ENCODE results near the gene ODC1.

ODC1 gene

DNA sequence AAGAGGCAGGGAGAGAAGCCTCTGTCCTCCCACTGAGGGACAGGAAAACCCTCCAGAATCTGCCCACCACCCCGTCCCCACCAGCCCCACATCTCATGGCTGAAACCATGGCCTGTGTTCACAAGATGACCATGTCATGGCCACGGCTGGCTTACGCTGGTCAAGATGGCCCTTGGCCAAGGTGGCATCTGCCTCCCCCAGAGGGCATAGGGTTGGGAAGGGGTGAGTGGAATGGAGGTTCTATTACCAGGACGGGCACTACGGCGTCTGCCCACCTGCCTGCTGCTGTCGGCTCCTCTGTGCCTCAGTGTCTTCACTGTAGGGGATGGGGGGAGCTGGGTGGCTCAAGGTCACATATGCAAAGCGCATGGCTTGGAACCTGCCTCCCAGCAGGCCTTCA is 19.8 kb downstream of the ODC1 start:
- H3K9ac ChIP-seq (ENCODE audit: low read depth, low read length): no peak overlapping the region
- H3K9me3 ChIP-seq (ENCODE audit: control insufficient read depth, insufficient read depth, low read length): no peaks in the 10 kb centered on the region
- no peaks in the 10 kb centered on the region; the same call in 1 of the 2 replicates for H3K4me1 ChIP-seq (ENCODE audit: insufficient read depth, low read length)
- no peaks in the 10 kb centered on the region for H3K36me3 ChIP-seq (ENCODE audit: insufficient read depth, low read length)

DNA sequence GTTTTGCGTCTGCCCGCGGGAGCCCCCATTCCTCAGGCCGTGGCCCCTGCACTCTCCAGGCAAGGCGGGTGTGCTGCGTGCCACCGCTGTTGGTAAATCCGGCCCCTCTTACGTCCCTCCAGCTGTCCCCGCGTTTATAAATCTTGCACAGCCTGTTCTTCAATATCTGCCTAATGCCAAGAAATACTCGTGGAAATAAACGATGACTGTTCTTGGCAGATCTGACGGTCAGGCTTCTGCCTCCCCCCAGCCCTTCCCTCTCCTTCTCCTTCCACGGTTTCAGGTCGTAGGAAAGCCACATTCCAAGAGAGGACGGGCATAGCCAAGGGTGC is 20.5 kb downstream of the ODC1 start:
- H3K9me3 ChIP-seq (ENCODE audit: control insufficient read depth, insufficient read depth, low read length): no peaks in the 10 kb centered on the region
- no peak overlapping the region for H3K9ac ChIP-seq (ENCODE audit: low read depth, low read length)
- H3K4me1 ChIP-seq (ENCODE audit: insufficient read depth, low read length): no peaks in the 10 kb centered on the region; the same call in 1 of the 2 replicates
- H3K36me3 ChIP-seq (ENCODE audit: insufficient read depth, low read length): no peaks in the 10 kb centered on the region

DNA sequence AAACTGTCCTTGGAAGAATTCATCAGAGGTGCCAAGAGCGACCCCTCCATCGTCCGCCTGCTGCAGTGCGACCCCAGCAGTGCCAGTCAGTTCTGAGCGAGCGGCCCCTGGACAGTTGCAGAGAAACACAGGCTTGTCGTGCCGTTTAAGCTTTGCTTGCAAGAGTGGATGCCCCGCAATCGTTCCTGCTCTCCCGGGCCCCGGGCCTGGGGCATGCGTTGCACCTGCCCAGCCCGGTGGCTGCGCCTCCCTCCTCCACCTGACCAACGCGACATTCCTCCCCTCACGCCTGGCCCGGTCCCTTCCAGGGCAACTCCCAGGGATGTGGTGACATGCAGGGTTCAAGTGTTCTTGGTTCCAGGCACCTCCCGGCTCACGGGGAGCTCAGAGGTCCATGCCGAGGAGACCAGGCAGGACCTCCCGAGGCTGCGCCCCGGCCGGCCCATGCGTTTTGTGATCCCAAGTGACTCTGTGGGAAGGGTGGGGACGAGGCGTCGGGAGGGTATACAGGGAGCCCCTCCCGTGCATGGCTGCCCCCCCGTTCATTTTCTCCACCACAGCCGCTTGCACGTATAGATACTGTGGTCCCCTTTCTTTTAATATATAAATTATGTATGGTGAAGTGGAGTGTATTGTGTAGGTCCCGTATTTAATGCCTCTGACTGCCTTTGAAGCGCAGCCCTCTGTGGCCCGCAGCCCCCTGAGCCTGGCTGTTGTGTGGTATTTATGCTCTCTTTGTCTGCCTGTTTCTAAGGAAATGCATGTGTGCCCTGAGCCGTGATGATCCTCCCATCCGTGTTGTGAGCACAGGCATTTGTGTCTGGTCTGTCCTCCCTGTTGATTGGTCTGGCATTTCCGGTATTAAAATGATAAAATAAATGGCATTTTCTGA is 21.2 kb downstream of the ODC1 start:
- Histone ChIP-seq H3K4me1 (ENCODE audit: insufficient read depth, low read length) (no peaks in the 10 kb centered on the region; the same call in 1 of the 2 replicates), H3K36me3 (ENCODE audit: insufficient read depth, low read length) (no peaks in the 10 kb centered on the region), H3K9ac (ENCODE audit: low read depth, low read length) (no peak overlapping the region), H3K9me3 (ENCODE audit: control insufficient read depth, insufficient read depth, low read length) (no peaks in the 10 kb centered on the region)

DNA sequence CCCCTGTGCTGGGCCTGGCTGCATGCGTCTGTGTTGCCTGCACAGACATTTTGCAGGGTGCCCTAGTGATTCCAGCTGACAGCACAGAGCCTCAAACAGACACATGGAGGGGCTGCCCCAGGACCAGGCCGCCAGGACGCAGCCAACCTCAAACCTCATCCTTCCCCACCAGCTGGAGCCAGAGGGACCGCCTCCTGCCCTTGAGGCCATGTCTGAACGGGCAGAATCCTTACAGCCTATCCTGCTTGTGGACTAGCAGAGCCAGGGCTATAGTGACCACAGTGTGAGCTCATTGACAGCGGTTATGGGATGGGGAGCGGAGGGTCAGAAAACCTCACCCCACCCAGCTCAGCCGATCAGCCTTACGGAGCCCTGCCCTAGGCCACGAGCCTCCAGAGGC is 22.4 kb downstream of the ODC1 start:
- no peak overlapping the region for H3K9ac ChIP-seq (ENCODE audit: low read depth, low read length)
- H3K36me3 ChIP-seq (ENCODE audit: insufficient read depth, low read length): no peaks in the 10 kb centered on the region
- H3K4me1 ChIP-seq (ENCODE audit: insufficient read depth, low read length): no peaks in the 10 kb centered on the region; the same call in 1 of the 2 replicates
- no peaks in the 10 kb centered on the region for H3K9me3 ChIP-seq (ENCODE audit: control insufficient read depth, insufficient read depth, low read length)

DNA sequence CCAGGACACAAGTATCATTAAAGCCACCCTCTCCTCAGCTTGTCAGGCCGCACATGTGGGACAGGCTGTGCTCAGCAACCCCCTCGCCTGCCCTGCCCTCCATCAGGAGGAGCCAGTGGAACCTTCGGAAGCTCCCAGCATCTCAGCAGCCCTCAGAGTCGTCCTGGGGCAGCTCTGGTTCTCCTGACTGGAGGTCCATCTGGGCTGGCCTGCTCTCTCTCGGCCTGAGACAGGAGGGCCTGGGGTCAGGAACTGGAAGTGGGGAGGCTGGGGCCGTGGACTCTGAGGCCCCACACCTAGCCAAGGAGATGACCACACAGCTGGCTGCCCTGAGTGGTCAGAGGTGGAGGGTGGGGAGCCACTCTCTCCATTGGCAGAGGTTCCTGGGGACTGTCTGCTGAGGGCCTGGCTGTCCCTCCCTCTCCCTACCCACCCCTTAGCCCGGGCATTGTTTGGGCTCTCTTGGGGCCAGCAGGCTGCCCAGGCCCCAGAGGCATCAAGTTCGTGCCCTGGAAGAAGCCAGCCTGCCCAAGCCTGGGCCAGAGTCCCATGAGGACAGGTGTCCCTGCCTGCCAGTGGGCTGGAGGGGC is 23.1 kb downstream of the ODC1 start:
- Histone ChIP-seq H3K36me3 (ENCODE audit: insufficient read depth, low read length) (no peaks in the 10 kb centered on the region), H3K4me1 (ENCODE audit: insufficient read depth, low read length) (no peaks in the 10 kb centered on the region; the same call in 1 of the 2 replicates), H3K9ac (ENCODE audit: low read depth, low read length) (no peak overlapping the region), H3K9me3 (ENCODE audit: control insufficient read depth, insufficient read depth, low read length) (no peaks in the 10 kb centered on the region)

DNA sequence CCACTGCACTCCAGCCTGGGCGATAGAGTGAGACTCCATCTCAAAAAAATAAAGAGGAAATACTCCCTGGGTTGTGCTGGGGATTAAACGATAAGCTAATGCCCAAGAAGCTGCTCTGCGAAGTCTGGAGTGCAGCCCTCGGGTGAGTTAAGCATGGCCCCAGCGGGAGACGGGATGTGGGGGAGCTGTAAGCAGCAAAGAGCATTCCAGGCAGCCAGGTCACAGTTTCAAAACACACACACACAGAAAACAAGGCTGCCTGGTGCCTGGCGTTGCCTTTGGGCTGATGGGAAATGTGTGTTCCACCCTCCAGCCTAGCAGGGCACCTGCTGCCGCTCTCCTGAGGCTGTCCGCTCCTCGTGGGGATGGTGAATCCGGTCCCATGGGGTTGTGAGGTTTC is 24.1 kb downstream of the ODC1 start:
- Histone ChIP-seq H3K4me1 (ENCODE audit: insufficient read depth, low read length) (no peaks in the 10 kb centered on the region; the same call in 1 of the 2 replicates), H3K9me3 (ENCODE audit: control insufficient read depth, insufficient read depth, low read length) (no peaks in the 10 kb centered on the region), H3K36me3 (ENCODE audit: insufficient read depth, low read length) (no peaks in the 10 kb centered on the region), H3K9ac (ENCODE audit: low read depth, low read length) (no peak overlapping the region)

DNA sequence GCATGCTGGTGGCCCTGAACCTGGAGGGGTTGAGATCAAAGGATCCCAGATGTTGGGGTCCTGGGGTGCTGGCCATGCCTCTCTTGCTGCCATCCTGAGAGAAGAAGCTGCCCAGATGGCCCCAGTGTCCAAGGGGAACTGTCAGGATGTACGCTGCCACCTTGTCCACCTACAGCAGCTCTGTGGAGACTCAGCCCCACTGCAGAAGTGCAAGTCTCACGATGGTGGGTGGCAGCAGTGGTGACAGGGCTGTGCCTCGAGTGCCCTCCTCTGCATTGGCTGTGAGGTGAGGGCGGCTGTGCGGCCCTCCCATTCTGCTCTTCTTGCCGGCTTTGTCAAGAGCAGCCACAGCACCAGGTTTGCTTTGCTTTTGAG is 24.7 kb downstream of the ODC1 start:
- Histone ChIP-seq H3K36me3 (ENCODE audit: insufficient read depth, low read length) (no peaks in the 10 kb centered on the region), H3K9ac (ENCODE audit: low read depth, low read length) (no peak overlapping the region), H3K9me3 (ENCODE audit: control insufficient read depth, insufficient read depth, low read length) (no peaks in the 10 kb centered on the region), H3K4me1 (ENCODE audit: insufficient read depth, low read length) (no peaks in the 10 kb centered on the region; the same call in 1 of the 2 replicates)

DNA sequence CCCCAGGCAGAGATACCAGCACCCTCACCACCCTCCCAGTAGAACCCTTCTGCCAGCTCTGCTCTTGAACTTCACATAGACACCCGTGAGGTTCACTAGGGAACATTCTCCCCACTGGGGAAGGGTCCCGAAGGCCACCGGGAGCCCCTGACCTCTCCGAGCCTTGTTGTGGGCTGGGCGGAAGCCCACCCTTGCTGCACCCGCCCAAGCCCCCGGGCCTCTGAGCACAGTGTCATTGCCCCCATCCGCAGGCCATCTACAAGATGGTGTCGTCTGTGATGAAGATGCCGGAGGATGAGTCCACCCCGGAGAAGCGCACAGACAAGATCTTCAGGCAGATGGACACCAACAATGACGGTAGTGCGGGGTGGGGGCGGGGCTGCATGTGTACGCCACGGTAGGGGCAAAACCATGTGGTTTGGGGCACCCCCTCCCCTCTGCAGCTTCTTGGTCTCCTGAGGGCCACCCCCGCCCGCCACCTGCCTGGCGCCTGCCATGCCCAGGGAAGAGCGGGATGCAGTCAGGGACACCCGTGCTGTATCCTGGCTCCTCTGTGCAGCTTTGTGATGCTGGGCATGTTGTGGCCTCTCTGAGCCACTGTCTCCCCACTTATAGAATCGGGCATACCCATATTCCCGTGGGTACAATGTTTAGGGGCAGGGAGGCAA is 25.3 kb downstream of the ODC1 start:
- Histone ChIP-seq H3K36me3 (ENCODE audit: insufficient read depth, low read length) (no peaks in the 10 kb centered on the region), H3K9ac (ENCODE audit: low read depth, low read length) (no peak overlapping the region), H3K9me3 (ENCODE audit: control insufficient read depth, insufficient read depth, low read length) (no peaks in the 10 kb centered on the region), H3K4me1 (ENCODE audit: insufficient read depth, low read length) (no peaks in the 10 kb centered on the region; the same call in 1 of the 2 replicates)

DNA sequence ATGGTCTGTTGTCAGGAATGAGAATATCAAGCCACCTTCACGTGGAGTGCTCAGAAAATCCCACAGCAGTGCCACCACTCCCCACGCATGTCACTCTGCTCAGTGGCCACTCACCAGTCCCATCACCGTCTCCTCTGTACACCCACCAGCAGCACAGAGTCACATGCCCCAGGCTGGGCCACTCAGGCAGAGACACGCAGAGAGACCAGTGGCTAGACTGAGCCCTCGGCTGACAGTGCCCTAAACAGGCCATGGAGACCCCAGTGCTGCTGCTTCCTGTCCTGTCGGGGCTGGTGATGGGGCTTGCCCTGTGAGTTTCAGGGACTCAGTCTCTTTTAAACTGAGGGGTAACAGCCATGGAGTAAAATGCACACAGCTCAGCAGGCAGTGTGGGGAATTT is 25.9 kb downstream of the ODC1 start:
- Histone ChIP-seq H3K9ac (ENCODE audit: low read depth, low read length) (no peak overlapping the region), H3K36me3 (ENCODE audit: insufficient read depth, low read length) (no peaks in the 10 kb centered on the region), H3K4me1 (ENCODE audit: insufficient read depth, low read length) (no peaks in the 10 kb centered on the region; the same call in 1 of the 2 replicates), H3K9me3 (ENCODE audit: control insufficient read depth, insufficient read depth, low read length) (no peaks in the 10 kb centered on the region)

DNA sequence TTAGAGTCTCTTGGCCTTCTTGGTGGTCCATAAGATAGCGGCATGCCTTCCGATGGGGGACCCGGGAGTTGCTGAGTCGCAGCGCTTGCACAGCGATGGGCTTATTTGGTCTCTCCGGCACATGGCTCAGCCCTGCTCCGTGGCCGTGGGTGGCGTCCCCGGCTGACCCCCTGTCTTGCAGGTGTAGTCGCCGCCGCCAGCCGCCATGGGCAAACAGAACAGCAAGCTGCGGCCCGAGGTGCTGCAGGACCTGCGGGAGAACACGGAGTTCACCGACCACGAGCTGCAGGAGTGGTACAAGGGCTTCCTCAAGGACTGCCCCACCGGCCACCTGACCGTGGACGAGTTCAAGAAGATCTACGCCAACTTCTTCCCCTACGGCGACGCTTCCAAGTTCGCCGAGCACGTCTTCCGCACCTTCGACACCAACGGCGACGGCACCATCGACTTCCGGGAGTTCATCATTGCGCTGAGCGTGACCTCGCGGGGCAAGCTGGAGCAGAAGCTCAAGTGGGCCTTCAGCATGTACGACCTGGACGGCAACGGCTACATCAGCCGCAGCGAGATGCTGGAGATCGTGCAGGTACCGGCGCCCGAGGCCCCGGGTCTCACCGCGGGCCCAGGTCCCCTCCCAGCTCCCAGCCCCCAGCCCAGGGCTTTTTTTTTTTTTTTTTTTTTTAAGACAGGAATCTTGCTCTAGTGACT is 28.4 kb downstream of the ODC1 start:
- Histone ChIP-seq H3K9ac (ENCODE audit: low read depth, low read length) (no peak overlapping the region), H3K9me3 (ENCODE audit: control insufficient read depth, insufficient read depth, low read length) (no peaks in the 10 kb centered on the region), H3K4me1 (ENCODE audit: insufficient read depth, low read length) (no peaks in the 10 kb centered on the region; the same call in 1 of the 2 replicates), H3K36me3 (ENCODE audit: insufficient read depth, low read length) (no peaks in the 10 kb centered on the region)

DNA sequence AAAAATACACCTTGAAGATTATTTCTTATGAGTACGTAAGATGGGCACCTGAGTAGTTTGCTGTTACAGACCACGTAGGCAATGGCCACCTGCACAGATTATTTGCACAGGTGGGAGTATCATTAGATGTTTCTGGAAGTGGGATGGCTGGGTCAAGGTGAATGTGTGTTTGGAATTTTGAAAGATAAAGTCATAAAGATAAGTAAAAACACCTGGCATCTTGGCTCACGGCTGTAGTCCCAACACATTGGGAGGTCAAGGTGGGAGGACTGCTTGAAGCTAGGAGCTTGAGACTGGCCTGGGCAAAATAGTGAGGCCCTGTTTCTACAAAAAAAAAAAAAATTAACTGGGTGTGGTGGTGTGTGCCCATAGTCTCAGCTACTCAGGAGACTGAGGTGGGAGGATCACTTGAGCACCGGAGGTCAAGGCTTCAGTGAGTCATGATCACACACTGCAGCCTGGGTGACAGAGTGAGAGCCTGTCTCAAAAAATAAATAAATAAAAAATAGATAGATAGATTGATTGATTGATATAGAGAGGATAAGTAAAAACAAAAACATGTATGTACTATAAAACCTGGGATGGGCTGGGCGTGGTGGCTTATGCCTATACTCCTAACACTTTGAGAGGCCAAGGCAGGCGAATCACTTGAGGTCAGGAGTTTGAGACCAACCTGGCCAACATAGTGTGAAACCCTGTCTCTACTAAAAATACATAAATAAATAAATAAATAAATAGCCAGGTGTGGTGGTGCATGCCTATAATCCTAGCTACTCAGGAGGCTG is 30.4 kb downstream of the ODC1 start:
- H3K9me3 ChIP-seq (ENCODE audit: control insufficient read depth, insufficient read depth, low read length): no peaks in the 10 kb centered on the region
- no peaks in the 10 kb centered on the region for H3K36me3 ChIP-seq (ENCODE audit: insufficient read depth, low read length)
- H3K4me1 ChIP-seq (ENCODE audit: insufficient read depth, low read length): no peaks in the 10 kb centered on the region
- H3K9ac ChIP-seq (ENCODE audit: low read depth, low read length): no peak overlapping the region

DNA sequence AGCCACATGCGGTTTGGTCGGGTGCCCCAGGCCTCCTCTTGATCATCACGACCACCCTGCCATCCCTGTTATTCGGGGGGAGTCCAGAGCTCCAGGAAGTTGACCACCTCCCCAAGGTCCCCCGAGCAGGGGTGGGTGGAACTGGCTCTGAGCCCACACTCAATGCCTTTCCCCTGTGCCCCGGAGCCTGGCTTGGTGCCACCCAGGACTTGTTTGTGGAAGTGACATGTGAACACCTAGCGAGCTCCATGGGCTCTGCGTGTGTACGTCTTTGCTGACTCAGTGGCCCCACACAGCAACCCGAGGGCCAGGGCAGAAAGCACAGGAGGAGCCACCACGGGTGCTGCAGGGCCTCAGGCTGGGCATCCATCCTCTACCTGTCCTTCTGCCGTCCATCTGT is 32.5 kb downstream of the ODC1 start:
- H3K9ac ChIP-seq (ENCODE audit: low read depth, low read length): no peak overlapping the region
- no peaks in the 10 kb centered on the region for H3K4me1 ChIP-seq (ENCODE audit: insufficient read depth, low read length)
- no peaks in the 10 kb centered on the region for H3K36me3 ChIP-seq (ENCODE audit: insufficient read depth, low read length)
- no peaks in the 10 kb centered on the region for H3K9me3 ChIP-seq (ENCODE audit: control insufficient read depth, insufficient read depth, low read length)

DNA sequence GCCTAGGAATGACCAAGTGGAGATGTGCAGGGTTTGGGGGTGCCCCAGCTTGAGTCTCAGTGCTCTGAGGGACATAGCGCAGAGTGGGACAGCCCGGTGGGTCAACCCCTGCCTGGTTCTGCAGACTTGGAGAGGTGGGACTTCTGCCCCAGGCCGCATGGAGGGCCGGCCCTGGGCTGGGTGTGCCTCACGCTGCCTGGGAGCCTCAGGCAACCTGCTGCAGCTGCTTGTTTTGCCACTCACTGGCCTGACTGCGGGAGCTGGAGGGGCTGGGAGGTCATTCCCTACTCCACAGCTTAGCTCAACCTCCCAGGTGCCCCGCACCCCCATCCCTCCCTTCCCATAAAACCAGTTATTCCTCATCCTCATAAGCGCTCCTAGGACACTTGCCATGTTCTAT is 33.1 kb downstream of the ODC1 start:
- no peaks in the 10 kb centered on the region for H3K36me3 ChIP-seq (ENCODE audit: insufficient read depth, low read length)
- H3K4me1 ChIP-seq (ENCODE audit: insufficient read depth, low read length): no peaks in the 10 kb centered on the region
- H3K9me3 ChIP-seq (ENCODE audit: control insufficient read depth, insufficient read depth, low read length): no peaks in the 10 kb centered on the region
- H3K9ac ChIP-seq (ENCODE audit: low read depth, low read length): no peak overlapping the region

DNA sequence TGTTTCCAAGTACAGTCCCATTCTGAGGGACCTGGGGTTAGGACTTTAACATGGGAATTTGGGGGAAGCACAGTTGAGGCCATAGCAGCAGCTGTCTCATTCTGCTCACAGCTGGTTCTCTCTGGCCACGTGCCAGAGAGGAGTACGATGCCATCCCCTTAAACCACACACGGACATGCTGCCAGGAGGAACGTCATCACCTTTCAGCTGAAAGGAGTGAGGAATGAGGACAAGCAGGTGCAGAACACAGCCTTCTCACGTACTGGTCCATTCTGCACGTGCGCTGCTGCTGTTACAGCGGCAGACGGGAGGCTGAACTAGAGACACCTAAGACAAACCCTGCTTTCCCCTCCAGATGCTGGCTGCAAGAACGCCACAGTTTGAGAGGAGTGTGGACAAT is 33.5 kb downstream of the ODC1 start:
- H3K9ac ChIP-seq (ENCODE audit: low read depth, low read length): no peak overlapping the region
- no peaks in the 10 kb centered on the region for H3K4me1 ChIP-seq (ENCODE audit: insufficient read depth, low read length)
- no peaks in the 10 kb centered on the region for H3K36me3 ChIP-seq (ENCODE audit: insufficient read depth, low read length)
- no peaks in the 10 kb centered on the region for H3K9me3 ChIP-seq (ENCODE audit: control insufficient read depth, insufficient read depth, low read length)

All from ES-I3 (cell line).